PC-9 (cell line): ENCODE measurements around the gene VWA3A. TPM values are rescaled to one million over a fixed set of nuclear protein-coding genes. Genes with fewer than 3 reads are reported as not detected.

Experiments used
- BruUV-seq: library from RNA; stranded (reverse); fragments of 400-500 nt; replicated peaks from 2 replicates; lab custom pipeline; 2021; lab: Mats Ljungman, UMichigan
- CTCF ChIA-PET: fragments of 300-600 bp; sonication (Branson Sonifier 250); formaldehyde crosslinking; loops from one replicate; lab custom pipeline; 2022; ENCODE audit warnings: antibody characterized with exemption; lab: Charles Lee
- POLR2A ChIA-PET: fragments of 300-600 bp; sonication (Branson Sonifier 250); formaldehyde crosslinking; loops from one replicate; lab custom pipeline; 2022; ENCODE audit warnings: antibody characterized with exemption; ENCODE audit not compliant: unreplicated experiment; lab: Charles Lee
- DNase-seq, 2 experiments: peaks; one replicate each; pipeline versions ENCODE4 v3.0.0 to v3.0.0-alpha.2; 2015 to 2022; ENCODE audit warnings: mixed read lengths in 1 of 2
- H2AFZ ChIP-seq: fragments of 200-600 bp; sonication (generic); 2 replicates; pipeline ENCODE4 v1.8.1; 2017; ENCODE audit warnings: antibody characterized with exemption
- H3F3A ChIP-seq: fragments of 200-600 bp; sonication (generic); 2 replicates; pipeline ENCODE4 v1.8.1; 2017; ENCODE audit warnings: antibody characterized with exemption, mild to moderate bottlenecking, low read depth; ENCODE audit not compliant: insufficient read depth
- H3K27ac ChIP-seq: fragments of 200-600 bp; sonication (generic); 2 replicates; pipeline ENCODE4 v1.6.1; 2016; ENCODE audit warnings: mixed run types
- H3K27me3 ChIP-seq: fragments of 200-600 bp; sonication (generic); 2 replicates; pipeline ENCODE4 v1.6.1; 2016; ENCODE audit warnings: low read depth, mixed run types; ENCODE audit not compliant: insufficient read depth
- H3K36me3 ChIP-seq: fragments of 200-600 bp; sonication (generic); 2 replicates; pipeline ENCODE4 v1.6.1; 2016; ENCODE audit warnings: low read depth, mixed run types
- H3K4me1 ChIP-seq: fragments of 200-600 bp; sonication (generic); replicated peaks from 2 replicates; pipeline ENCODE4 v1.6.1; 2016; ENCODE audit warnings: mixed run types; ENCODE audit not compliant: insufficient read depth
- H3K4me2 ChIP-seq: fragments of 200-600 bp; sonication (generic); 2 replicates; pipeline ENCODE4 v1.6.1; 2017; ENCODE audit warnings: mixed run types
- H3K4me3 ChIP-seq: fragments of 200-600 bp; sonication (generic); 2 replicates; pipeline ENCODE4 v1.6.1; 2016; ENCODE audit warnings: mixed run types
- H3K79me2 ChIP-seq: fragments of 200-600 bp; sonication (generic); 2 replicates; pipeline ENCODE4 v1.6.1; 2017; ENCODE audit warnings: low read depth, mixed run types
- H3K9me2 ChIP-seq: fragments of 200-600 bp; sonication (generic); 2 replicates; pipeline ENCODE4 v1.8.1; 2017; ENCODE audit warnings: mild to moderate bottlenecking; ENCODE audit not compliant: insufficient read depth
- H3K9me3 ChIP-seq: fragments of 200-600 bp; sonication (generic); 2 replicates; pipeline ENCODE4 v1.8.1; 2016; ENCODE audit warnings: low read depth; ENCODE audit not compliant: insufficient read depth
- H4K20me1 ChIP-seq: fragments of 200-600 bp; sonication (generic); 2 replicates; pipeline ENCODE4 v1.8.1; 2017; ENCODE audit not compliant: insufficient read depth
- EZH2 ChIP-seq: fragments of 200-600 bp; sonication (generic); IDR thresholded peaks from 2 replicates; pipeline ENCODE4 v1.8.0; 2017; ENCODE audit warnings: antibody characterized with exemption, low read depth
- intact Hi-C: fragments of 100-400 bp; cut with micrococcal nuclease; formaldehyde crosslinking; loops from one replicate; pipeline ENCODE4 v1.10.0; 2022; ENCODE audit not compliant: unreplicated experiment
- total RNA-seq: library from RNA; stranded (reverse); gene quantifications from 2 replicates; pipeline ENCODE4 v1.2.3, GENCODE V29; 2021
- TF ChIP-seq, protein P1 (sequence below): fragments of 200-600 bp; sonication (generic); conservative IDR thresholded peaks from 2 replicates; pipeline ENCODE4 v1.6.1; 2017; ENCODE audit warnings: mixed run types, antibody characterized with exemption, mild to moderate bottlenecking, moderate library complexity

VWA3A gene
- total RNA-seq, 1 experiment from 2014 or later: 0.83 TPM

DNA sequence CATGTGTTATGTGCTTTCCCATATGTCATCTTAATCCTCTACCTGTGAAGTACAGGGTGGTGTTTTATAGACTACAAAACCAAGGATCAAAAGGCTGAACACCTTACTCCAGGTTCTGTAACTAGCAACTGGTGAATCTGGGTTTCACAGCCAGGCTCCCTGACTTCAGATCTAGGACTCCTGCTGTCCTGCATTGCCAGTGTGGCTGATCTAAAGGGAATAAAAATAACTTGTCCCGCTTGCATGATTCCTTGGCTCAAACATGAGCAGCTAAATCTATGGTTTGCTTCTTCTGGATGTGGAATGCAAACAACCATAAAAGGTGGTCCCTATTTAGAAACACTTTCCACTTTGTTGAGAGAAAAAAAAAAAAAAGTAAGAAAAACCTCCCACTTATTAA, 3.7 kb upstream of the VWA3A start:
- intact Hi-C loops: no loop called here
- no peak overlapping the region for H3K4me2 ChIP-seq
- H2AFZ ChIP-seq: no peak overlapping the region
- H4K20me1 ChIP-seq: no peaks in the 10 kb centered on the region; the same call in 1 of the 2 replicates
- H3K4me1 ChIP-seq: no peaks in the 10 kb centered on the region; the same call in 1 of the 2 replicates
- no peaks in the 10 kb centered on the region for H3K27me3 ChIP-seq
- no TSS peak for BruUV-seq
- POLR2A ChIA-PET: interaction anchor here (1.0 kb wide), 1 partner anchor 10 kb away, joined by 4 read pairs; no protein-coding TSS in a partner anchor
- peaks cover 11% of the 10 kb centered on the region; the same call in 1 of the 2 replicates for H3F3A ChIP-seq
- no peaks in the 10 kb centered on the region for H3K9me3 ChIP-seq
- no peaks in the 10 kb centered on the region for H3K79me2 ChIP-seq
- CTCF ChIA-PET: interaction anchor here (0.6 kb wide), 1 partner anchor 87 kb away, joined by 4 read pairs; no protein-coding TSS in a partner anchor
- no peak for DNase-seq
- no peaks in the 10 kb centered on the region for H3K36me3 ChIP-seq
- H3K27ac ChIP-seq: no peak overlapping the region
- no peak for TF ChIP-seq EZH2
- TF ChIP-seq, protein P1, sequence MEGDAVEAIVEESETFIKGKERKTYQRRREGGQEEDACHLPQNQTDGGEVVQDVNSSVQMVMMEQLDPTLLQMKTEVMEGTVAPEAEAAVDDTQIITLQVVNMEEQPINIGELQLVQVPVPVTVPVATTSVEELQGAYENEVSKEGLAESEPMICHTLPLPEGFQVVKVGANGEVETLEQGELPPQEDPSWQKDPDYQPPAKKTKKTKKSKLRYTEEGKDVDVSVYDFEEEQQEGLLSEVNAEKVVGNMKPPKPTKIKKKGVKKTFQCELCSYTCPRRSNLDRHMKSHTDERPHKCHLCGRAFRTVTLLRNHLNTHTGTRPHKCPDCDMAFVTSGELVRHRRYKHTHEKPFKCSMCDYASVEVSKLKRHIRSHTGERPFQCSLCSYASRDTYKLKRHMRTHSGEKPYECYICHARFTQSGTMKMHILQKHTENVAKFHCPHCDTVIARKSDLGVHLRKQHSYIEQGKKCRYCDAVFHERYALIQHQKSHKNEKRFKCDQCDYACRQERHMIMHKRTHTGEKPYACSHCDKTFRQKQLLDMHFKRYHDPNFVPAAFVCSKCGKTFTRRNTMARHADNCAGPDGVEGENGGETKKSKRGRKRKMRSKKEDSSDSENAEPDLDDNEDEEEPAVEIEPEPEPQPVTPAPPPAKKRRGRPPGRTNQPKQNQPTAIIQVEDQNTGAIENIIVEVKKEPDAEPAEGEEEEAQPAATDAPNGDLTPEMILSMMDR: no peak
- H3K4me3 ChIP-seq: no peak overlapping the region
- no peaks in the 10 kb centered on the region; the same call in 1 of the 2 replicates for H3K9me2 ChIP-seq

DNA sequence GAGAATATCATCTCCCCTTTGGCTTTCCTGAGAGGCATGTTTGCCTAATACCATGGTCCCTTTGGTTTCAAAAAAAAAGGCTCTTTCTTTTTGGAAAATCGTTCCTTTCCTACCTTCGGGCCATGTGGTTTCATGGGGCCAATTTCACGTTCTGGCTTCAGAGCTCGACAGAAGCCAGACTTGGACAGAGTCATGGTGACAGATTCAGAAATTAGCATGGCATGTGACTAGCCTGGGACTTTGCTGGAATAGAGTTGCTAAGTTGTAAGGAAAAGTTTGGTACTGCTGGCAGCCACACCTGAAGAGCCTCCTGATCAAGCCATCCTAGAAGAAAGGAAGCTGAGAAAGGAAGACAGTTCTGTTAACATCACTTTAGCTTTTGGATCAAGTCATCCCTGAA, 2.4 kb upstream of the VWA3A start:
- Histone ChIP-seq H3K27me3 (no peaks in the 10 kb centered on the region), H3K4me2 (no peak overlapping the region), H3K4me3 (no peak overlapping the region), H2AFZ (no peak overlapping the region), H4K20me1 (no peaks in the 10 kb centered on the region; the same call in 1 of the 2 replicates), H3K4me1 (no peaks in the 10 kb centered on the region; the same call in 1 of the 2 replicates), H3K79me2 (no peaks in the 10 kb centered on the region), H3K9me2 (no peaks in the 10 kb centered on the region; the same call in 1 of the 2 replicates), H3K9me3 (no peaks in the 10 kb centered on the region), H3K27ac (no peak overlapping the region), H3F3A (peaks cover 11% of the 10 kb centered on the region; the same call in 1 of the 2 replicates), H3K36me3 (no peaks in the 10 kb centered on the region)
- BruUV-seq: no TSS peak
- POLR2A ChIA-PET: interaction anchor here (0.6 to 1.0 kb wide), 2 partner anchors 11 to 84 kb away, joined by 3 to 4 read pairs; no protein-coding TSS in a partner anchor
- intact Hi-C loops: loop anchor here (5.0 kb wide), 1 partner anchor 97 kb away; no protein-coding TSS in a partner anchor
- no peak for DNase-seq
- TF ChIP-seq EZH2: no peak
- TF ChIP-seq, protein P1: no peak
- CTCF ChIA-PET: no interaction called here

GRCh38 chr16:22091721-22092120, 620 bp upstream of the VWA3A start:
- Histone ChIP-seq H2AFZ (no peak overlapping the region), H3K4me3 (no peak overlapping the region), H3K9me2 (no peaks in the 10 kb centered on the region; the same call in 1 of the 2 replicates), H3K27ac (no peak overlapping the region), H3K4me1 (no peaks in the 10 kb centered on the region; the same call in 1 of the 2 replicates), H3K79me2 (no peaks in the 10 kb centered on the region), H3K9me3 (no peaks in the 10 kb centered on the region), H3K36me3 (no peaks in the 10 kb centered on the region), H3F3A (0 out of 2 replicates have a peak, but pooled peaks cover 8% of the 10 kb centered on the region), H3K27me3 (no peaks in the 10 kb centered on the region), H3K4me2 (no peak overlapping the region), H4K20me1 (no peaks in the 10 kb centered on the region; the same call in 1 of the 2 replicates)
- ChIA-PET CTCF (interaction anchor here (1.6 kb wide), 1 partner anchor 14 kb away, joined by 12 read pairs; no protein-coding TSS in a partner anchor), POLR2A (no interaction called here)
- TF ChIP-seq, protein P1: no peak
- no peak for TF ChIP-seq EZH2
- intact Hi-C loops: loop anchor here (5.0 kb wide), 1 partner anchor 96 kb away; no protein-coding TSS in a partner anchor
- no peak for DNase-seq
- no TSS peak for BruUV-seq
